Activated CD4-positive, alpha-beta memory T cell treated with anti-CD3 and anti-CD28 coated beads, Interleukin-2, amount 10 ng/mL, durations not matched to agents 7 days and 5 days (primary cell): ENCODE data around the gene DLK1. TPM values are rescaled to one million over a fixed set of nuclear protein-coding genes. Genes with fewer than 3 reads are reported as not detected.

Experiments
- CTCF ChIA-PET: fragments of 350-600 bp; sonication (Branson Sonifier 250); formaldehyde crosslinking; loops from one replicate; lab custom pipeline; 2021; ENCODE audit warnings: antibody characterized with exemption, inconsistent platforms; lab: Charles Lee
- POLR2A ChIA-PET: fragments of 350-600 bp; sonication (Branson Sonifier 250); formaldehyde crosslinking; loops from one replicate; lab custom pipeline; 2021; ENCODE audit warnings: antibody characterized with exemption; lab: Charles Lee
- DNase-seq: peaks from one replicate; pipeline ENCODE4 v3.0.0-alpha.2; 2020
- H3K27ac Mint-ChIP-seq: one replicate; pipeline ENCODE4 v1.8.0; 2021; ENCODE audit warnings: mild to moderate bottlenecking, mixed read lengths
- H3K27me3 Mint-ChIP-seq: one replicate; pipeline ENCODE4 v1.8.0; 2021; ENCODE audit warnings: mixed read lengths
- H3K36me3 Mint-ChIP-seq: one replicate; pipeline ENCODE4 v1.8.0; 2021; ENCODE audit warnings: low read depth, mixed read lengths
- H3K4me1 Mint-ChIP-seq: one replicate; pipeline ENCODE4 v1.8.0; 2021; ENCODE audit warnings: mixed read lengths
- H3K4me3 Mint-ChIP-seq: one replicate; pipeline ENCODE4 v1.8.0; 2021; ENCODE audit warnings: mild to moderate bottlenecking, mixed read lengths
- H3K9me3 Mint-ChIP-seq: one replicate; pipeline ENCODE4 v1.8.0; 2021; ENCODE audit warnings: mixed read lengths
- total RNA-seq, 2 experiments: library from RNA; stranded (reverse); gene quantifications; one replicate each; pipeline ENCODE4 v1.2.3, GENCODE V29; 2021

Gene DLK1
- total RNA-seq, 2 experiments from 2014 or later: not detected

DNA sequence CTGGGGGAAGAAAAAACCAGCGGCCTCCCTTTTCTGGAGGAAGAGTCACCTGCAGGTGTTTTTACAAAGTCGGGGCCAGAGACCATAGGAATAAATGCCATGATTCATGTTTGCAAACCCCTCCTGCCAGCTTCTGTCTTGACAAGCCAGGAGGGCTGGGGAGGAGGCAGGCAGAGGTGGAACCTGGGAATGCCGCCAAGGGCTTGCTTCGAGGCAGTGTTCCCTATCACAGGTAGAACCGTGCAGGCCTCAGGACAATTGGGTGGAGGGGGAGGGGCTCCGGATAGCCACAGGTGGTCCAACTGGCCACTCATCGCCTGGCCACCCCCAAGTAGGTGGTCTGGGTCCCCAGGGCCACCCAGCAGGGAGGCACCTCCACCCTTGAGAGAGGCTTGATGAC lies 14.2 kb upstream of the DLK1 start:
- DNase-seq: no peak
- H3K36me3 Mint-ChIP-seq: no peaks in the 10 kb centered on the region
- CTCF ChIA-PET: no interaction called here
- H3K27ac Mint-ChIP-seq: no peak overlapping the region
- no peak overlapping the region for H3K4me3 Mint-ChIP-seq
- H3K4me1 Mint-ChIP-seq: no peaks in the 10 kb centered on the region
- POLR2A ChIA-PET: no interaction called here
- peaks cover 10% of the 10 kb centered on the region for H3K27me3 Mint-ChIP-seq
- H3K9me3 Mint-ChIP-seq: no peaks in the 10 kb centered on the region

DNA sequence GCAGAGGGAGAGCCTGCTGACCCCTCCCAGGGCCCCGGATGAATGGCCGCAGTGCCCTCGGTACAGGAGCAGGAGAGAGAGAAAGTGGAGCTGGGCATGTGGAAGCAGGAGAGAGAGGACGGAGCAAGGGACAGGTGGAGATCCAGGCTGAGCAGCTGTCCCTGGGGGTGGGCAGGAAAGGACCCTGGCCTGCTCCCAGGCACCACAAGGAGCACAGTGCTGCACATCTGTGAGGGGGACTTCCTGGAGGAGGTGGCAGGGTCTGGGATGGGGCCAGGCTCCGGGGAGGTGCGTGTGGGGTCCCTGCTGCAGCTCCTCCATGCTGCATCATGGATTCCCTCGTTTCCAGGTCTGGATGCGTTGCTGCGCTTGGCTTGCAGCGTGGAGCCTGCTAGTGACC lies 13.0 kb upstream of the DLK1 start:
- H3K27me3 Mint-ChIP-seq: peaks cover 18% of the 10 kb centered on the region
- CTCF ChIA-PET: no interaction called here
- no peaks in the 10 kb centered on the region for H3K9me3 Mint-ChIP-seq

DNA sequence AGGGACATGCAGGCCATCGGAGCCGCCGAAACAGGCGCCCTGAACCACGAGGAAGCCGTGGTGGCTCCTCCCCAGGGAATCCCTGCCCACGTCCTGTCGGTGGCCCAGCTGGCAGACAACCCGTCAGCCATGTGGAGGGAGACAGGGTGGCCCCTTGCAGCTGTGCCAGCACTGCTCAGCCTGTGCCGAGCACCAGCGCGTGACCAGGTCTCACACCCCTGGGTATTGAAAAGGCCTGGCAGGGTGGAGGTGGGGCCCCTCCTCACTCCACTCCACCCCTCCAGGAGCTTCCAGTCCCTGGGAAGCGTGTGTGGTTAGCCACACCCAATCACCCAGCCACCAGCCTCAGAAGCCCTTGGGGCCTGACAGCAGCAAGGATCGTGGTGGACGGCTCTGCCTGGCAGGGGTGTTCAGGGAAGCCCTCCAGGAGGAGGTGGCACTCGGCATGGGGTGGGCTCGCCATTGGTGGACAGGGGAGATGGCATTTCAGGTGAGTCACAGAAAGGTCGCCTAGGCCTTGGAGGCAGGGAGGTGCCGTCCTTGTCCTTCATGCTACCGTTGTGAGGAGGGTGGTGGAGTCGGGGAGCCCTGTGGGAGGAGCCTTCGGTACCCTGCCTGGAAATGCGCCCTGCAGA lies 12.3 kb upstream of the DLK1 start:
- Mint-ChIP-seq H3K9me3 (no peaks in the 10 kb centered on the region), H3K4me3 (no peak overlapping the region), H3K27ac (no peak overlapping the region), H3K27me3 (peaks cover 18% of the 10 kb centered on the region), H3K36me3 (no peaks in the 10 kb centered on the region), H3K4me1 (no peaks in the 10 kb centered on the region)
- ChIA-PET POLR2A (no interaction called here), CTCF (no interaction called here)
- no peak for DNase-seq

More for the DNA sequence above, 13.0 kb upstream of the DLK1 start:
- Mint-ChIP-seq H3K4me1 (no peaks in the 10 kb centered on the region), H3K4me3 (no peak overlapping the region), H3K27ac (no peak overlapping the region), H3K36me3 (no peaks in the 10 kb centered on the region)
- DNase-seq: no peak
- POLR2A ChIA-PET: no interaction called here

DNA sequence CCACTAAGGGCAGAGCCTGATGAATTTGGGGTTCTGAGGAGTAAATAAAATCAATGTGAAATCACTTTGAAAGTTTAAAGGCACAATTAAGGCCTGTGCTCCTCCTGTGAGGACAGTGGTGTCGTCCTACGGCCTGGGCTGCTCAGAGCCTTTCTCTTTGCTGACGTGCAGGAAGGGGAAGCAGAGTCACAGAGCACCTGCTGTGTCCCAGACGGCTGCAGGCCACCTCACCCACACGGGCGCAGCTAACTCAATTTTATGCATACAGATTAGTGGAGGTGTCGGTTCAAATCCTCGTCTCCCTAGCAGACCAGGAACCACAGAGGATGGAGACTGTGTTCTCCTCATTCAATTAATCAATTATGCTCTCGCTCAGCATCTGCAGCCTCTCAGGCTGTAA lies 11.4 kb upstream of the DLK1 start:
- Mint-ChIP-seq H3K36me3 (no peaks in the 10 kb centered on the region), H3K4me3 (no peak overlapping the region), H3K9me3 (no peaks in the 10 kb centered on the region), H3K27me3 (peaks cover 16% of the 10 kb centered on the region), H3K4me1 (no peaks in the 10 kb centered on the region), H3K27ac (no peak overlapping the region)
- ChIA-PET POLR2A (no interaction called here), CTCF (no interaction called here)
- no peak for DNase-seq

DNA sequence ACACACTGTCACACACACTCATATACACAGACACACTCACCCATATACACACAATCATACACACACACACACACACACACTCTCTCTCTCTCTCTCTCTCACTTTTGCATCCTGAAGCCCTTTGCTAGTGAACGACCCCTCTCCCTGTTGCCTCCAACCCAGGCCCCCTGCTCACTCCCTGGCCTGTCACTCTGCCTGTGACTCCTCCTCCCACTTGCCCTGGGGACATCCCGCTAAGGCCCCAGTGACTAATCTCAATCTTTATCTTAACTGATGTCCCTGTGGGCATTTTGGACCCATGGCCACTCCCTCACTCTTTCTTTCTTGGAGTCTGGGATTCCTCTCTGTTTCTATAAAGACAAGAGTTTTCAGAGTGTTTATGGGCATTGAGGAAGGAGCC lies 10.9 kb upstream of the DLK1 start:
- Mint-ChIP-seq H3K4me3 (no peak overlapping the region), H3K27ac (no peak overlapping the region), H3K27me3 (peaks cover 14% of the 10 kb centered on the region), H3K9me3 (no peaks in the 10 kb centered on the region), H3K4me1 (no peaks in the 10 kb centered on the region), H3K36me3 (no peaks in the 10 kb centered on the region)
- no peak for DNase-seq
- ChIA-PET CTCF (no interaction called here), POLR2A (no interaction called here)

DNA sequence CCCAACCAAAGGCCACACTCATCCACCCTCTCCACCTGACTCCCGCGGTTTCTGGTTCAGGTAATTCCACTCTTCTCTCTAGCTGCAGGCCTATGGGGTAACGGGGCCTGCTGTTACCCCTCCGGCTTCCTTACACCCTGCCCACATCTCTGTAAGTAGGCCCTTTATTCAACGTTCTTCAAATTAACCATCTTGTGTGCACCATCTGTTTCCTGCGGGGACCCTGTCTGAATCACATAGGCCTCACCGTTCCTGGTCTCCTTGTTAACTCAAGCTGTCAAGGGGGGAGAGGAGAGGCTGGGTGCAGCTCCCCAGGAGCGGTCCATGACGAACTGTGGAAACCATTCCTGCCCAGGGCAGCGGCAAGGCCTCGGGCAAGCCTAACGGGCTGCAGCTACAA lies 9.3 kb upstream of the DLK1 start:
- POLR2A ChIA-PET: no interaction called here
- Mint-ChIP-seq H3K4me3 (no peak overlapping the region), H3K9me3 (no peaks in the 10 kb centered on the region), H3K27ac (no peak overlapping the region), H3K36me3 (no peaks in the 10 kb centered on the region), H3K27me3 (peaks cover 16% of the 10 kb centered on the region), H3K4me1 (no peaks in the 10 kb centered on the region)
- DNase-seq: no peak
- CTCF ChIA-PET: no interaction called here

DNA sequence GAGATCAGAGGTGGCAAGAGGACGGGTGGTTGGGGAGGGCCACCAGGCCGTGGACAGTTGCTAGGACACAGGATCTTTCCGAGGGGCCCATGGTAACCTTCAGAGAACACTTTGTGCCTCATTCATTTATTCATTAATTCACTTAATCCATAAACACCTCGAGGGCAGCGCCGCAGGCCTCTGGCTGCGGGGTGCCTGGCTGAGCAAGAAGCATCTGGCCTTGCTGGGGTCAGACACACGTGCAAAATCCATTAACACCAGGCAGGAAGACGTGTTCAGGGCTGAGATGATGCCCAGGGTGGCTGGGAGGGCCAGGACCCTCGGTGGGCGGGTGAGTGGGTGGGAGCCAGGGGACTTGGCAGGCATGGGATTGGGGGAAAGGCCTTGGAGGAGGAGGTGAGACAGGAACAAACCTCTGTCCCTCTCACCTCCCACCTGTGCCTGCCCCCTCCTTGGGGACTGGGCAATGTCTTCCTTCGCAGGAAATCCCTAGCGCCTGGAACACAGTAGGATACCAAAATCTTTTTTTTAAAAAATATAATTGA lies 6.6 kb upstream of the DLK1 start:
- DNase-seq: no peak
- no peak overlapping the region for H3K4me3 Mint-ChIP-seq
- no peak overlapping the region for H3K27ac Mint-ChIP-seq
- ChIA-PET CTCF (no interaction called here), POLR2A (no interaction called here)
- H3K27me3 Mint-ChIP-seq: peaks cover 13% of the 10 kb centered on the region
- no peaks in the 10 kb centered on the region for H3K9me3 Mint-ChIP-seq
- no peaks in the 10 kb centered on the region for H3K4me1 Mint-ChIP-seq
- H3K36me3 Mint-ChIP-seq: no peaks in the 10 kb centered on the region

DNA sequence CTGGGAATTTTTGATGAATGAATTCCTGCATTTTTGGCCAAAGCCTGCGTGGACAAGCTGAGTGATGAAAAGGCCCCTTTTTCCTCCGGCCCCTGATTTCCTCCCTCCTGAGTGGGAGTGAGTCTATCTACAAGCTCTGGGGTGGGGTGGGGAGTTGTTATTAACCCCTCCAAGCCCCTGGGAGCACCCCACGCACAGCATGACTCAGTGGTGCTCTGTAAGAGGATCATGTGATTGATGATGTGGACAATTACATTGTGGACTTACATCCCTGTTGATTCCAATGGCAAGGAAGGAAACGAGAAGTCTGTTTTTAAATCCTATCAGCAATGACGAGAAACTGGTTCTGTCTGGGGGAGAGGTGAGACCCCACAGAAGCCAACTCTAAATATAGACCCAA lies 5.1 kb upstream of the DLK1 start:
- Mint-ChIP-seq H3K4me3 (no peak overlapping the region), H3K4me1 (no peaks in the 10 kb centered on the region), H3K27ac (no peak overlapping the region), H3K36me3 (no peaks in the 10 kb centered on the region), H3K9me3 (no peaks in the 10 kb centered on the region), H3K27me3 (peaks cover 23% of the 10 kb centered on the region)
- no peak for DNase-seq
- ChIA-PET POLR2A (no interaction called here), CTCF (no interaction called here)

DNA sequence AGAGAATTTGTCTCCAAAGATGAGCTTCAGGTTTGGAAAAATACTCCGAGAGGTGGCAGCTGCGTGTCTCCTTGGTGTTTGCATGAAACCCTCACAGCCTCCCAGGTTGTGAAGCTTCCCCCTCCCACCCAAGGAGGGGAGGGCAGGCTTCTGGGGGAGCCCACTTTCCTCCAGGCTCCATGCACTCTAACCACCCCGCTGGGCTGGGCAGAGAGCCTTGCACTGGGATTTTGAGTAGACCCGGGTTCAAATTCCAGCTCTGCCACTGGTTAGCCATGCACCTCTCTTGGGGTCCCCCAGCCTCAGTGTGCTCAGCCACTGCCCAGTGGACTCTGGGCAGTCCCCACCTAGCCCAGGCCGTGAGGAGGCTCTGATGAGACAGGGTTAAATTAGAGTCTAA lies 4.3 kb upstream of the DLK1 start:
- Mint-ChIP-seq H3K9me3 (no peaks in the 10 kb centered on the region), H3K27ac (no peak overlapping the region), H3K27me3 (peaks cover 25% of the 10 kb centered on the region), H3K36me3 (no peaks in the 10 kb centered on the region), H3K4me3 (no peak overlapping the region), H3K4me1 (no peaks in the 10 kb centered on the region)
- CTCF ChIA-PET: no interaction called here
- POLR2A ChIA-PET: no interaction called here
- no peak for DNase-seq

DNA sequence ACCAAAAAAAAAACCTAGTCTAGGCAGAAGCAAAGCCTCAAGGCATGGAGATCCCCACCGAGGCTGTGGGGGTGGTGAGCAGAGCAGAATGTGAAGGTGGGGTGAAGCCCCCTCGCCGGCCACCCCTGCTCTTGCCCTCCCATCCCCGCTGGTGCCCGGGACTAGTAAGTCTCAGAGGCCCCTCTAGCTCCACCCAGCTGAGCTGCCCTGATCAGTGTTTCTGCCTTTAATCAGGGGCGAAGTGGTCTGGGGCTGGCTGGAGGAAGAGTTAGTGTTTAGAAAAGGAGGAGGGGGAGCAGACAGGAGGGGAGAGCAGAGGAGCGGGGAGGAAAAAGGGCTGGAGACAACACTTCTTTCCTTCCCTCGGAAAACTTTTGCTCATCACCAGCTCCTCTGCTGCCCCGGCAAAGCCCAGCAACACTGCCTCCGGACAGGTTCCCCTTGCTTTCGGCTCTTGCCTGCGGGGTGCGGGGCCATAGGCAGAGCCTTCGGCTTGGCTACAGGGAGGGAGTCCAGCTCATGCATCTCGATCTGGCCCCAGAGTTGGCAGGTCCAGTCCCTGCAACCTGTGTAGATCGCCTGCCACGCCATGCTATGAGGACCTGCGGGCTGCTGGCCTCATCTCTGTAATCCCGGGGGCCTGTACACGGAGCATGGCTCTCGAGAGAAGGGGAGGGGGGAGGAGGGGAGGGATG lies 3.4 kb upstream of the DLK1 start:
- ChIA-PET CTCF (no interaction called here), POLR2A (no interaction called here)
- no peaks in the 10 kb centered on the region for H3K9me3 Mint-ChIP-seq
- peaks cover 29% of the 10 kb centered on the region for H3K27me3 Mint-ChIP-seq
- H3K27ac Mint-ChIP-seq: no peak overlapping the region
- H3K4me1 Mint-ChIP-seq: no peaks in the 10 kb centered on the region
- DNase-seq: no peak
- no peaks in the 10 kb centered on the region for H3K36me3 Mint-ChIP-seq
- no peak overlapping the region for H3K4me3 Mint-ChIP-seq

DNA sequence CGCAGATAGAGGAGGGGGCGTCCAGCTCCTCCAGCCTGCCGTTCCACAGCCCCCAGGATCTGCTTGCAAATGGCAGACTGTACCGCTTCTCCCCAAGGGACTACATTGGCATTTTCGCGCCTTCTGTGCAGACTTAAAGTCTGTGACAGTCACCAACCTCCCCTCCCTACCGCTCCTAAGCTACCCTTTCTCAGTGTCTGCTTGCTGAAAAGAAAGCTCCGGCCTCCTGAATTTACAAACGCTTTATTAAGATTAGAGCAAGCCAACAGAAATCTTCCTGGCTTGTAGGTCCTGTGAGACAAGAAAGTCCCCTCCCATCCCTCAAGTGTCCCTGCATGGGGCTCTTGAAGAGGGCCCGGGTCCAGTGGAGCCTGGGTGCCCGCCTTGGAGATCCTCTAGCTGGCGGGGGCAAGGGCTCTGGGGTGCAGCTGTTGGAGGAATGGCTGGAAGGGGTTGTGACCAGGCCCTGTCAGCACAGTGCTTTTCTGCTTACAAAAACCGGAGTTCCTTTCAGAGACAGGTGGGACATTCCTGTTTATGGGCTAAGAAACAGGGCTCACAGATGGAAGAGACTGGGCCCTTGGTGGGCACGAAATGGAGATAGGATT lies 2.8 kb upstream of the DLK1 start:
- no peaks in the 10 kb centered on the region for H3K9me3 Mint-ChIP-seq
- CTCF ChIA-PET: no interaction called here
- no peaks in the 10 kb centered on the region for H3K36me3 Mint-ChIP-seq
- peaks cover 30% of the 10 kb centered on the region for H3K27me3 Mint-ChIP-seq
- no peak overlapping the region for H3K27ac Mint-ChIP-seq
- no peak for DNase-seq
- no peaks in the 10 kb centered on the region for H3K4me1 Mint-ChIP-seq
- POLR2A ChIA-PET: no interaction called here
- no peak overlapping the region for H3K4me3 Mint-ChIP-seq

DNA sequence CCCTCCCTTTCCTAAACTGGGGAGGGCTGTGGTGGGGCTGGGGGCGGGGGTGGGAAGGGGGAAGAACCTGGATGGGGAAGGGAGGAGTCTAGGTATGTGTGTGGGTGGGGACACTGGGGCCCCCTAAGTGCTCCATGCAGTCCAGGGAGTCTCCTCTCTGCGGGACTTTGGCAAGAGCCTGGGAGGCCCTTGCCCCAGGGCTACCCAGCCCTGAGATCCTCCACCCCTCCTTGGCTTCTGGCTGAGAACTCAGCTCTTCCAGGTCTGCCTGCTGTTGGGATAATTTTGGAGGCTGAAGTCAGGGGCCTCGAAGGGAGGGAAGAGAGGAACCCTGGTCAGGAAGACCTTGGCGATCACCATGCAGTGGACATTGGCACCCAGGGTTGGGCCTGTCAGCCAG lies 2.2 kb upstream of the DLK1 start:
- ChIA-PET CTCF (no interaction called here), POLR2A (no interaction called here)
- no peaks in the 10 kb centered on the region for H3K36me3 Mint-ChIP-seq

DNA sequence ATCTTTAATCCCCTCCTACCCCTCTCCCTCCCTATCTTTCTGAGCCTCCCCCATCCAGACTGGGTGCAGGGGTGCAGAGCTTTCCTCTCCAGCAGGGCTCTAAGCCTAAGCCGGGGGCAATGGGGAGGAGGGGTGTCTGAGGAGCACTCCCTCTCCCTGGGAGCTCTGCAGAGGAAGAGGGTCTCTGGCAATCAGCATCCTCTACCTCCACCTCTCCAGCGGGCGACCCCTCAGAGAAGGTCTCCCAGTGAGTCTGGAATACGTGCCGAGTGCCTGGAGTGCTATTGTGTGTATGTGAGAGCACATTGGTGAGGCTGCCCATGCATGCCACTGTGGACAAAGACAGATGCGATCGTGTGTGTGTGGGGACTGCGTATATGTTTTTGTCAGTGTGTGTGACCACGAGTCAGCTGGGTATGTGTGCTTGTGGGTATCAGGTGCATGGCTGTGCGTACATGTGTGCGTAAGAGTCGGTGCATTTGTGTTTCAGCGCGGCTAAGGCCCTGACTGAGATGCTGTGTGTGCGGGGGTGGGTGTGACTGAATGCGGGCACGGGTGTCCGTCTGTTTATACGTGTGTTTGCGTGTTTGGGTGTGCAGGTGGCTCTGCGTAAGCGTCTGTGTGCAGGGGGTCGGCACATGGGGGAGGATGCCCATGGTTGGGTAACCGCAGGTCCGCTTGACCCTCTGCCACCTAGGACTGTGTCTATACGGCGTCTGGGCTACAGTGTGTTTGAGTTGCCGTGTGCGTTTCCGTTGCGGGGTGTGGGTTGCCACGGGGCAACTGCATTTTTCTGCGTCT lies 905 bp upstream of the DLK1 start:
- ChIA-PET CTCF (no interaction called here), POLR2A (no interaction called here)
- no peak overlapping the region for H3K27ac Mint-ChIP-seq
- no peaks in the 10 kb centered on the region for H3K4me1 Mint-ChIP-seq
- no peak for DNase-seq
- H3K36me3 Mint-ChIP-seq: no peaks in the 10 kb centered on the region
- H3K4me3 Mint-ChIP-seq: no peak overlapping the region
- no peaks in the 10 kb centered on the region for H3K9me3 Mint-ChIP-seq
- H3K27me3 Mint-ChIP-seq: peaks cover 36% of the 10 kb centered on the region

More for the DNA sequence above, 2.2 kb upstream of the DLK1 start:
- H3K27me3 Mint-ChIP-seq: peaks cover 32% of the 10 kb centered on the region
- no peak for DNase-seq
- H3K9me3 Mint-ChIP-seq: no peaks in the 10 kb centered on the region
- H3K27ac Mint-ChIP-seq: no peak overlapping the region
- no peaks in the 10 kb centered on the region for H3K4me1 Mint-ChIP-seq
- no peak overlapping the region for H3K4me3 Mint-ChIP-seq
